ENCODE results near the gene SLC9A3. TPM values are rescaled to one million over a fixed set of nuclear protein-coding genes. Genes with fewer than 3 reads are reported as not detected.

The SLC9A3 gene
- total RNA-seq, 1 experiment from 2014 or later: 9.1 TPM

DNA sequence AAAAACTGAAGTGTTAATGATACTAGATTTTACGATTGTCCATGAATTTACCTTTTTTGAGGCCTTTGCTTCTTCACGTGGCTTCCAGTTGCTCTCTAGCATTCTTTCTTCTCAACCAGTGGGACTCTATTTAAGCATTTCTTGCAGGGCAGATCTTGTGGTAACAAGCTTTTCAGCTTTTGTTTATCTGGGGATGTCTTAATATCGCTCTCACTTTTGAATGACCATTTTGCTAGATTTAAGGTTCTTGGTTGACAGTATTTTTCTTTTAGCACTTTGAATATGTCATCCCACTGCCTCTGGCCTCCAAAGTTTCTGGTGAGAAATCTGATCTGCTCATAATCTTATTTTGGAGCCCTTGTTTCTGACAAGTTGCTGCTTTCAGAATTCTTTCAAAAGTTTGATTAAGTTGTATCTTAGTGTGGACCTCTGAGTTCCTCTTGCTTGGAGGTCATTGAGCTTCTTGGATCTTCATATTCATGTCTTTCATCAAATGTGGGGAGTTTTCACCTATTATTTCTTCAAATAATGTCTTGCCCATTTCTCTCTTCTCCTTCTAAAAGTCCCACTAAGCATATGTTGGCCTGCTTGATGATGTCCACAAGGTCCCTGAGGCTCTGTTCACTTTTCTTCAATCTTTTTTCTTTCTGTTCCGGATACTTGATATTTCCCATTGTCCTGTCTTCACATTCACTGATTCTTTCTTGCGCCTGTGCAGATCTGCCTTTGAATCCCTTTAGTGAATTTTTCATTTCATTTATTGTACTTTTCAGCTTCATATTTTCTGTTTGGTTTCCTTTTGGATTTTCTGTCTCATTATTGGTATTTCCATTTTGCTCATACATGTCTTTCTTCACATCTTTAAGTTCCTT is 72.4 kb downstream of the SLC9A3 start:
- DNase-seq (ENCODE audit: extremely low read depth, low read depth): no peak

DNA sequence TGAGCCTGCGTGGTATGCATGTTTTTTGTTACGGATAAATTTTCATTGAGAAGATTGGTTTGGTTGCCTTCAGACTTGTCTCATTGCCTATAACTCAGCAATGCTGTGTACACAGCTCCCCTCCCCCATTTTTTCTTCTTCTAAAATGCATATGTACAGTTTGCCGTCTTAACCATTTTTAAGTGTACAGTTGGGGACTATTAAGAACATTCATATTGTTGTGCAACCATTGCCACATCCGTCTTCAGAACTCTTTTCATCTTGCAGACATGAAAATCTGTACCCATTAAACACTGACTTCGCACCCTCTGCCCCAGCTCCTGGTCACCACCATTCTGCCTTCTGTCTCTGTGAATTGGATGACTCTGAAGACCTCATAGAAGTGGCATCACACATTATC is 75.1 kb downstream of the SLC9A3 start:
- no peak for DNase-seq (ENCODE audit: extremely low read depth, low read depth)

DNA sequence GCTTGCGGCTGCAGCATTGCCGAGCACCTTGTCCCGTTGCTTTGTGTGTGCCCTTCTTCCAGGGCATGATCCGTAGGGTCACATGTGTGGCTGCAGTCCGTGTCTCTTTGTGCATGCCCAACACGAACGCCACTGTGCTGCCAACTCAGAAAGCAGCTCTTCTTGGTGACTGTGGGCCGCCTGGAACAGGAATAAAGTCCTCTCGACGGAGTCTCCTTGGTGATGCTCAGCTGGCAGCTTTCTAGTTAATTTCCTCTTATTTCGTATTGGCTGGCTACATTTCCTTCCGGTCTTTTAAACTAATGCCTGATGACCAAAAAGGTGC is 75.5 kb downstream of the SLC9A3 start:
- no peak for DNase-seq (ENCODE audit: extremely low read depth, low read depth)

DNA sequence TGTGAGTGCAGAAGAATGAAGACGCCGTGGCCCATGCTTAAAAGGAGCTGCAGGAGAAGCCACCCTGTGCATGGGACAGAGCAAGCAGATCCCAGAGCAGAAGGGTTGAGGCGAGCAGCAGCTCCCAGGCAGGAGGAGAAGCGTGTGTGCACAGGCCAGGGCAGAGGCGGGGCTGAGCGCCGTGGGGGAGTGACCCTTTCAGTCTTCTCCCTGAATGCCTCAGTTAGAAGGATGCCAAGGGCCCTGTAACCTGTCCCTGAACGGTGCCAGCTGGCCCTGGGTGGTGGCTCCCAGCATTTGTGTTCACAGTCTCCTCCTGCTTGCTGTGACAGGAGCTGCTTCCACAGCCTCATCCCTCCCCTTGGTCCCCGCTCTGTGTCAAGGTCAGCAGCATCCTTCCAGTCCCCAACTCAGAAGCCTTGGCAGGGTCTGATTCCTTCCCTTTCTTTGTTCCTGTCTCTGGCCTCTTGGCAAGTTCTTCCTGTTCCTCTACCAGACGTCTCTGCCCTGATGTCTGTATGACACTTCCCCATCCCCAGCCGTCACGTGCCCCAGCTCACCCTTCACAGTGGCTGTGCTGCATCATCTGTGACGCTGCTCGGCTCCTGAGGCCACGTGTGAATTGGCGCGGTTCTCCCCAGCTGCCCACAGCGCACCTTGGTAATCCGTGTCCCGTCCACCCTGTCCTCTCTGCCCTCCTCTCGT is 76.0 kb downstream of the SLC9A3 start:
- no peak for DNase-seq (ENCODE audit: extremely low read depth, low read depth)

DNA sequence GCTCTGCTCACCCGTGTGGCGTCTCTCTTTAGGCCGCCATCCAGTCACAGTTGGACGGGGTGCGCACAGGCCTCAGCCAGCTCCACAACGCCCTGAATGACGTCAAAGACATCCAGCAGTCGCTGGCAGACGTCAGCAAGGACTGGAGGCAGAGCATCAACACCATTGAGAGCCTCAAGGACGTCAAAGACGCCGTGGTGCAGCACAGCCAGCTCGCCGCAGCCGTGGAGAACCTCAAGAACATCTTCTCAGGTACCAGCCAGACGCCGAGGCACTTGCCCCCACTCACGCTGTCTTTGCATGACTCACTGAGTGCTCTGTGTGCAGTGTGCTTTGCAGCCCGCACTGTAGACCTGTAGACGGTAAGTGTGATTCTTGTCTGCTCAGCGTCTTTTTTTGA is 76.7 kb downstream of the SLC9A3 start:
- DNase-seq (ENCODE audit: extremely low read depth, low read depth): no peak

DNA sequence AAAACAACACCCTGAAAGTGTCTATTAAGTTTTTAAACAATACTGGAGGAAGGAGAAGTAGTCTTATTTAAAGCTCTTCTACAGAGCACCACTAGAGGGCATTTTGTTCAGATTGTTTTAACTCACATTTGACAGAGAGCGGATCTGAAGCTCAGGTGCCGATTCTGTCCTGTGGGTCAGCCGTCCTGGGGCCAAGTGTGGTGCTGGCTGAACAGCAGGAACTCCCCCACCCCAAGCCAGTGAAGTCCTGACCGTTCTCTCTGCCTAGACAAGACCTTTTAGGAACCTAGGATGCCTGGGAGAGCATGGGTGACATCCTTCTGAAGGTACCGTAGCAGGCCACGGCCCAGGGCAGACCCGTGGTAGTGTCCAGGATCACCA is 77.4 kb downstream of the SLC9A3 start:
- DNase-seq (ENCODE audit: extremely low read depth, low read depth): peak; percentile 47

DNA sequence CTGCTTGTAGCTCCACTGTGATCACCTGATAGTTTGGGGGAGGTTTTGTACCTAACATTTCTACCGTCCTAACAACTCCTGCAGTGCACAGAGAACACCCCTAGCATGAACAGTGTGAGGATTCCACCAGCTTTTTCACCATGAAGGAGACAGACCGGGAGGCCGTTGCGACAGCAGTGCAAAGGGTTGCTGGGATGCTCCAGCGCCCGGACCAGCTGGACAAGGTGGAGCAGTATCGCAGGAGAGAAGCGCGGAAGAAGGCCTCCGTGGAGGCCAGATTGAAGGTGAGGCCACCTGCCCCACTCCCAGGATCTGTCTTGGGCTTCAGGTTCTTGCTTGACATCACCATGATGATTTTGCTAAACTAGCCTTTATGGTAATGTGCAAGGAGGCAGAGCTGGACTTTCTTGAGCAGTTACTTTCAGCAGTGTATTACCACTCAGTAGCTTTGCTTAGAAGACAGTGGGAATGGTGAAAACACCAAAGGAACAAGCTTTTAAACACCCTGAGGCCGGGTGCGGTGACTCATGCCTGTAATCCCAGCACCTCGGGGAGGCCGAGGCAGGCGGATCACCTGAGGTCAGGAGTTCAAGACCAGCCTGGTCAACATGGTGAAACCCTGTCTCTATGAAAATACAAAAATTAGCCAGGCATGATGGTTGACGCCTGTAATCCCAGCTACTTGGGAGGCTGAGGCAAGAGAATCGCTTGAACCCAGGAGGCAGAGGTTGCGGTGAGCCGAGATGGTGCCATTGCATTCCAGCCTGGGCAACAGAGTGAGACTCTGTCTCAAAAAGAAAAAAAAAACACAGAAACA is 78.0 kb downstream of the SLC9A3 start:
- no peak for DNase-seq (ENCODE audit: extremely low read depth, low read depth)

DNA sequence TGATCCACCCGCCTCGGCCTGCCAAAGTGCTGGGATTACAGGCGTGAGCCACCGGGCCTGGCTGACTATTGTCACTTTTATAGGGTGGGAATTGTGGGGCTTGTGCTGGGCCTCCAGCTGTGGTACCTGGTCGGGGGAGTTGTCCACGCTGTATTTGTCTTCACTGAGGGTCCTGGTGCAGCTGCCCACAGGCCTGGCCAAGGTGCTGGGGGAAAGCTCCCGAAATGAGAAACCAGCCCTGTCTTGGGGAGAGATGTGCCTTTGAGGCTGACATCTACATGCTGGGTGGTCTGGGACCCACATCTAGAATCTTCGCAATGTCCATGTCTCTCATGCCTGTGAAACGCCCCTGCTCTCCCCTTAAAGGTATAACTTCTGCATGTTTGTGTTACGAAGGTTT is 78.7 kb downstream of the SLC9A3 start:
- DNase-seq (ENCODE audit: extremely low read depth, low read depth): no peak

DNA sequence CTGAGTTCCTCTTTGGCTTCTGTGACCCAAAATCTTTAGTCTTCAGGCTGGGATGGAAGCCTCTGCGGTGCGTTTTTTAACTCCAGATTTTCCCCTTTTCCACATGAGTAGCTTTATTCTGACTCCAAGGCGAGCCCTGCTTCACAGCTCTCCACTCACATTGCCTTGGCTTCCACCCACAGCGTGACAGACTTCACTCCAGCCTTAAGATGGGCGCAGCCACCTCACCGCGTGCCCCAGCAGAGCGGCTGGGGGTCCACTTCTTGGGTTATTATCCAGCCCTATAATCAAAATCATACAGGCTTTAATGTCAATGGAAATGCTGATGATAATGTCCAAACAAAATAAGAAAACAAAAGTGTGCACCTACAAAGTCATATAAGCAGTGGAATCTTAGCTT is 80.0 kb downstream of the SLC9A3 start:
- DNase-seq (ENCODE audit: extremely low read depth, low read depth): no peak

DNA sequence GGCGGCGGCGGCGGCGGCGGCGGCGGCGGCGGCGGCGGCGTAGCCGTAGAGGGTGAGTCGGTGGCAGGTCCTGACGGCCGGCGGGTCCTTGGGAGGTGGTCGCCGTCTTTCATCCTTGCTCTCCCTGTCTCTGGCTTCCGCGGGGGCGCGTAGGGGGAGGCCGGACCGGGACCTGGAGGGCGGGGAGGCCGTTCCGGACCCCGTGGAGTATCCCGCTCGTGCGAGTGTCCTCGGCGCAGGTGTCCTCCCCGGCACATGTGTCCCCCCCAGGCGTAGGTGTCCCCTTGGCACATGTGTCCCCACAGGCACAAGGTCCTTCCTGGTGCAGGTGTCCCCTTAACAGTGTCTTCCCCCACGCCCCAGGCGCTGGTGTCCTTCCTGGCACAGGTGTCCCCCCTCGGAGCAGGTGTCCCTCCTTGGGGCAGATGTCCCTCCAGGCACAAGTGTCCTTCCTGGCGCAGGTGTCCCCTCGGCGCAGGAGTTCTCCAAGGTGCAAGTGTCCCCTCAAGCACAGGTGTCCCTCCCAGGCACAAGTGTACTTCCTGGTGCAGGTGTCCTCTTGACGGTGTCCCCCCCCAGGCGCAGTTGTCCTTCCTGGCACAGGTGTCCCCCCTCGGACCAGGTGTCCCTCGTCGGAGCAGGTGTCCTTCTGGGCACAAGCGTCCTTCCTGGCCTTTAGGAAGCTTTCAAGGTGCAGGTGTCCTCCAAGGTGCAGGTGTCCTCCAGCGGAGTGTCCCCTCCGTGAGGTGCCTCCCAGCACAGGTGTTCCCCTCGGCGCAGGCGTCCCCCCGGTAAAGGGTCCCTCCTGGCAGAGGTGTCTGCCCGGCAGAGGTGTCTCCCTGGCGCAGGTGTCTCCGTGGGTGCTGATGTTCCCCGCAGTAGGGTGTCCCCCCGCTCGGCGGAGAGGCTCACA is 80.8 kb downstream of the SLC9A3 start:
- no peak for DNase-seq (ENCODE audit: extremely low read depth, low read depth)

DNA sequence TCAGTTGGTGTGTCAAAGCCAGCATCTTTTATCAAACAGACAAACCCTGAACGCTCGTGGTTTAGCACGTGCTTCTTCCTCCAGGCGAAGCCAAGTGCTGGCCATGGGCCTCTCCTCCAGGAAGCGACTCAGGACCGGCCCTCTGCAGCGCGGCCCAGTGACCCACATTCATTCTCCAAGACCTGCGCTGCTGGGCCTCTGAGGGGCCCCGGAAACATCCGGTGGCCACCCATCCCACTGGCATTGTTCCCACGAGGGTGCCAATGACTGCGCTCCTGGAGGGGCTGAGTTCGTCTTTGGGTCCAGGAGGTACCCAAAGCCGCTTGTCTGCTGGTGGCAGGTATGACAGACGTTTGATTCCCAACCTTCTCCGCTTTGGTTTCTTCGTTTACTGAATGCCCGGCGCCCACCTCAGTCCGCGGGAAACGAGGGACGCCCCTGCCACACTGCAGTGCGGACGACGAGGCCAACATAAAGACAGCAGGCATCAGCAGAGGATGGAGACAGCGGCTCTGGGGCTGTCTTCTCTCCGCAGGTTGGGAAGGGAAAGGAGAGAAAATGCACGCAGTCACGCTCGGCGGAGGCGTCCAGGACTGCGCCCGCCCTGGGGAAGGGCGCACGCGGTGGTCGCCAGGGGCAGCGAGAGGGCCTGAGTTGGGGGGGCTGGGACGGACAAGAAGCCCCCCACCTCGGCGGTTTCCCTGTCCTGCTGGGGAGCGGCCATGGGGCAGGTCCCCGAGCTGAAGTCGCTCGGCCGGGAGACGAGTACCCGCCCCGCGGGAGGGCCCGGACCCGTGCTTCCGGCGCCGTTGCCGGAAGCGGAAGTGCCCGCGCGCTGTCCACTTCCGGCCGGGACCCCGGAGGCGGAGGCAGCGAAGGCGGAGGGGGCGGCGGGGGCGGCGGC is 81.7 kb downstream of the SLC9A3 start, which contains the start of gene EXOC3:
Gene EXOC3 (plus strand): TSS at position 842 of the 904 bp plus-strand sequence. CDS start 3,030 bp downstream, outside the sequence.
- peak; percentile 59 for DNase-seq (ENCODE audit: extremely low read depth, low read depth)

DNA sequence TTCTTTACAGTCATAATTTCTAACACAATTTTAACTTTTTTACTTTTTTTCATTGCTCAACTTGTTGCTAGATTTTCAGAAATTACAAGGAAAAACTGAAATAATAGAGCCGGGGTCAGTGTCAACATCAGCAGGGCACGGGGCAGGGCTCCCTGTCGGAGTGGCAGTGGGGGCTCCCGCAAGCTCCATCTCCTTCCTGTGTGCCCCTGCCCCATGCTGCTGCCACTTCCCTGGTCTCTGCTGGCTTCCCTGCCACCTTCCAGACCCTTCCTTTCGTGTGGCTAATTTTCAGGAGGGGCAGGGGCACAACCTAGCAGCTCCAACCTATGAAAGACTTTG is 82.3 kb downstream of the SLC9A3 start:
- no peak for DNase-seq (ENCODE audit: extremely low read depth, low read depth)

DNA sequence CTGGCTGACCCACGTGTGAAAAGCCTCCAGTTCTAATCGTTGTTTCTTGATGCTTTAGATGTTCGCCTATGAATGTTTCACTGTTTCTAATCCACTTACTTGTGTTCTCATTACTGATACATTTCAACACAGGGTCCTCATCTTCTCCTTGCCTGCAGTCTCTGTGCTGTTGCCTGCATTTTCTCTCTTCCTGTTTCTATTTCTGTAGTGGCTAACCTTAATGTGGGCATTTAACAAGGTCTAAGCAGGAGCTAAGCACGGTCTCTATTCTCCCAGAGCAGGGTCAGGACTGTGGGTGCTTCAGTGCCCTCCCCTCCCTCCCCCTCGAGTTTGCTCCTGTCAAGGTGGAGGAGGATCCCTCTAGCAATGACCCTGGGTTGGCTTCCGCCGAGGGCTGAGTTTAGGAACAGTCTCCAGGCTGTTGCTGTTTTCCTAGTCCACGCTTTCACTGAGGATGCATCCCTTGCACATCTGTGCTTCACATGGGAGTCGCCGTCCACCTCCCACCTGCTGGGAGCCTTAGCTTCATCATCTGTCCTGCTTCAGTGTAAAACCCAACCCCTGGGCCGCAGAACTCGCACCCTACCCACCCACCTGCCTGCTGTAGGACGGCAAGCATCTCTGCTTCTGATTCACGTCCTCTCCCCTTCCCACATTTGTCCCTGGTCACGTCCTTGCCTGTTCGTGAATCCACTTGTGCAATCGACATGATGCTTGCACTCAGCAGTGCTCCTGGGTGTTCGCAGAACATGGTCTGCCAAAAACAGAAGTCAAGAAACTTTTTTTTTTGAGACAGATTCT is 83.6 kb downstream of the SLC9A3 start:
- no peak for DNase-seq (ENCODE audit: extremely low read depth, low read depth)

DNA sequence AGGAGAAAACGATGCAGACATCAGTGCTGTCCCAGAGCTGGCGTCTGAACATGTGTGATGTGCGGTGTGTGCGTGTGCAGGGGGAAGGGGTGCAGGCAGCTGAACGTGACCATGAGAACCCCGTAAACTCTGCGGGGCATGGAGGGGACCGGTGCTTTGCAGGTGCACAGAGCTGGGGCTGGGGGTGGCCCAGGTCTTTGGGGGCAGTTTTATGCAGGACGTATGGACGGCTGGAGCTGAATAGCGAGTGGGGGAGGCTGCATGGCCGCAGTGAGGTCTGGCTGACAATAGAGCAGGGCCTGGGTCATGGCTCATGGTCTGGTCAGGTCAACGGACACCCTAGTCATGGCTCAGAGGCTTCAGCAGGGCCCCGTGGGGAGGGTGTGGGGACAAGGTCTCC is 84.6 kb downstream of the SLC9A3 start:
- no peak for DNase-seq (ENCODE audit: extremely low read depth, low read depth)

DNA sequence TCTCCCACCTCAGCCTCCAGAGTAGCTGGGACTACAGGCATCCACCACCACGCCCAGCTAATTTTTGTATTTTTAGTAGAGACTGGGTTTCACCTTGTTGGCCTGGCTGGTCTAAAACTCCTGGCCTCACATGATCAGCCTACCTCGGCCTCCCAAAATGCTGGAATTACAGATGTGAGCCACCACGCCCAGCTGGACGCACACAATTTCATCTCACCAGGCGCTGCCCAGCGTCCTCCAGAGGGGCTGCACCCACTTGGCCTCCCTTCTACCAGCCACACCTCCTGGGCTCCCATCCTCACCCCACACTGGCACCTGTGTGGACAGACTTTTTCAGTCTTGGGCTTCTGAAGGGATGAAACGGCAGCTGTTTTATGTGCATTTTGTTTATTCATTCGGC is 85.1 kb downstream of the SLC9A3 start:
- DNase-seq (ENCODE audit: extremely low read depth, low read depth): no peak

DNA sequence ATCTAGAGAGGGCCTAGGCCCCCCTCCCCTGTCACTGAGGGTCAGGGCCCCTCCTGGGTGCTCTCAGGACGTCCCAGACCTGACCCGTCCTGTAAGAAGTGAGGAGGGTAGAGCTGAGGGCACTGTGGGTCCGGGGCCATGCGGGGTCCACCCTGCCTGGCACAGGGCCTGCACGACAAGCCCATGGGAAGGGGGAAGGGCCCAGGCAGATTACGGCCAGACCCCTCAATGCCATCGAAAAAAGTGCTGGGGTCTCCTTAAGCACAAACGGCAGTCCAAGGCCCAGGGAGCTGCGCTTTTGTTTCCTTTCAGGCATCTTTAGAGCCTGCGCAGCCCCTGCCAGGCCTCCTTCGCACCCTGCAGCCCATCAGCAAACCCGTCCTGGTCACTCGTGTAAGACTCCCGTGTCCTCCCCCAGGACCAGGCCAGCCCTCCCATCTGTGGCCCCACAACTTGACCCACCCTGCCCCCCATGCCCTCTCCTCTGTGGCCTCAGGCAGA is 85.7 kb downstream of the SLC9A3 start:
- DNase-seq (ENCODE audit: extremely low read depth, low read depth): no peak

DNA sequence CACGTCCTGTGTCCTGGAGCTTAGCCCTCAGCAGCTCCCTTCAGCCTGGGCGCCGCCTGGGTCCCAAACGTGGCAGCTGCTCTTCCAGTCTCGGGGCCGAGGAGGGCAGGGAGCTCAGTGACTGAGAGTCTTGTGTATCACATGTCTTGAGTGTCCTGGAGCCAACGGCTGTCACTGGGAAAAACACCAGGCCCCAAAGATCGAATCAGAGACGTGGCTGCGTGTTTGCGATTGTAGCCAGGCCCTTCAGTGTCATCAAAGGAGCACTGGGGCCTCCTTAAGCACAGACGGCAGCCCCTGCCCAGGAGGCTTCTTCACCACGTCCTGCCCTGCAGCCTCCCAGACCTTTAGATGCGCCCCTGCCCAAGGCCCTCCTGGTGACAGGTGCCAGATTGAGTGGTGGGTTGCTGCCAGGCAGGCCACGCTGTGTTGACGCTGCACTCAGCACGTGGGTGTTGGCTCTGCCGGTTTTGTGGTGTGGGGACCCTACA is 86.9 kb downstream of the SLC9A3 start:
- DNase-seq (ENCODE audit: extremely low read depth, low read depth): no peak

DNA sequence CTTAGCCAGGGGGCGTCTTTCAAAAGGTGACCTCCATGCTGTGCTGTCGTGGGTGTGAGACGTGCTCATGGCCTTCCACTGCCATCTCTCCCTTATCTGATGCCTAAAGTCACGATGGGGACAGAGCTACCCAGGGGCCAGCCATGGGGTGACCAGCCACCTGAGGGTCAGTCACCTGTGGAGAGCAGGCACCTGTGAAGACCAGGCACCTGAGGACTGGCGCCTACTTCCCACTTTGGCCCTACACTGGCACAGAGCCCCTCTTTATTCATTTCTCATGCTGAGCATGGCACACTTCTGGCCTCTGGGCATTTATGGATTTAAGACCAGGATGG is 87.6 kb downstream of the SLC9A3 start:
- DNase-seq (ENCODE audit: extremely low read depth, low read depth): no peak
